HG03558 (cell line): ENCODE data around the gene ITGA1.
"Not testable (repeated sequence)": the region's sequence is repeated elsewhere in the genome, so short reads cannot be mapped to it uniquely, and the experiment has no call there.

Experiments
- ATAC-seq: cut with Tn5 transposase; IDR thresholded peaks from one replicate; pipeline ENCODE4 v1.9.1; 2021; ENCODE audit warnings: moderate number of reproducible peaks; ENCODE audit not compliant: unreplicated experiment; ENCODE audit errors: extremely low read depth

The ITGA1 gene

DNA sequence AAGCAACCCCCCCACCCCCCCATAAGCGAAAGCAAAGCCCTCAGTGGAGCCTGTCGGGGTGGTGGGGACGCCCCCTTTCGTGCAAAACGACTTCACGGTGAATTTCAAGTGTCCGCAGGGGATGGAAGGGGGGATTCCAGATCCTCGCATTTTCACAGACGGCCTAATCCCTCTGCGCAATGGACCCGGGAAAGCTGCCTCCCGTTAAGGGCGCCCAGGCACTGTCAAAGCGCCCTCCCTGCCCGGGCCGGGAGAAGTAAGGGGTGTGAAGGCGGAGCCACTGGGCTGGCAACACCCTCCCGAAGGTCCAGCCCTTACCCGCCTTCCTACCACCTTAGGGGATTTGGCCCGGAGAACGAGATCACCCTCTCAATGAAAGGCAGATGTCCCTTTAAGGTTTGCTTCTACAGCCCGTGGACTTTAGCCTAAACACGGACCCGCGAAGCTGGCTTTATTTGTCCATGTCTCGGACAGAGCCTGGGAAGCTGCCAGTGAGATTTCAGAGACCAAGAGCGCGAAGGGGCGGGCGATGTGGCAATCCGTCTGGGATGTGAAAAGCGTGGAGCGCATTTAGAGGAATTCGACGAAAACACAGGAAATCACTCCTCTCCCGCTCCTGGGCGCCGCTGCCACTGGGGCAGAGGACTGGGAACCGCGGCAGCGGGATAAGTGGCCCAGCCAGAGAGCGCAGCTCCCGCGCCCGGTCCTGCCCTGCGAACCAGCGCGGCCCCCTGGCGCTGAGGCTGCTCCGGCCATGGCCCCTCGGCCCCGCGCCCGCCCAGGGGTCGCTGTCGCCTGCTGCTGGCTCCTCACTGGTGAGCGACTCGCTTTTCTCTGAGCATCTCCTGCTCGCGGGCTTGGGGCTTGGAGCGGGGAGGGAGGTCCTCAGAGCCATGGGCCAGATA lies at the start of gene ITGA1, which contains the start of gene PELO:
ITGA1 (plus strand) TSS at position 317 of the 905 bp plus-strand sequence; CDS start at position 755, 438 bp downstream.
PELO (plus strand) TSS at position 317 of the 905 bp plus-strand sequence. CDS start 12,479 bp downstream, outside the sequence.
- no peak for ATAC-seq

DNA sequence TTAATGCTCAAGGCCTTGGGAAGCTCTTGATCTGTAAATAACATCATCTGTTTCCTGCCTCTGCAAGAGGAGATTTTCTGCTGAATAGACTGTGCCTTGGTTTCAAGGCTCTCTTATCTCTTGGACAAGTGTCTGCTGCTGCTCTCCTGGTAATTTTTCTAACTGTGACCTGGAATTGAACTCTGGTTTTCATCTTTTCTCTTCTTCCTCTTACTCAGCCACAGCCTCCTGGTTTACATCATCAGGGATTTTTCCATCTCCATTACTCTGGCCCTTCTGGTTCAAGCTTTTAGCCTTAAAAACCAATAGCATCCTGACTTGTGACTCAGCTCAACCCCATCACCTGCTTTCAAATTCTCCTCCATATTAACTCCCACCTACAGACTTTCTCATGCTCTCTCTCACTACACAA lies 49.6 kb upstream of the ITGA1 start:
- peak; percentile 72 for ATAC-seq

DNA sequence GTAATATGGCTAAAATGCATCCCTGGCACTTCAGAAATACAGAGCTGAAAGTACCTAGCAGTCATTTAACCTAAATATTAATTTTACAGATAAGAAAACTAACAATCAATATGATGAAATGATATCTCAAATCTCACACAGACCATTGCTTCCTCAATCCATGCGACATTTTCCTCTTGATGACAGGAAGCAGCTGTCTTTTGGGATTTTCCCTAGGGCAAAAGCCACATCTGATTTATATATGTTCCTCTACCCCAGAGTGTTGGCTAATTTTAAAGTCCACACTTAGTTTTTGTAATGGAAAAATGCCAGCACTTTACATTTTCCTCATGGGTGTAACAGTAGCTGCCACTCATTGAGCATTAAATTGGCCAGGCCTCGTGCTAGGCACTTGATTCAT lies 47.7 kb upstream of the ITGA1 start:
- no peak for ATAC-seq

DNA sequence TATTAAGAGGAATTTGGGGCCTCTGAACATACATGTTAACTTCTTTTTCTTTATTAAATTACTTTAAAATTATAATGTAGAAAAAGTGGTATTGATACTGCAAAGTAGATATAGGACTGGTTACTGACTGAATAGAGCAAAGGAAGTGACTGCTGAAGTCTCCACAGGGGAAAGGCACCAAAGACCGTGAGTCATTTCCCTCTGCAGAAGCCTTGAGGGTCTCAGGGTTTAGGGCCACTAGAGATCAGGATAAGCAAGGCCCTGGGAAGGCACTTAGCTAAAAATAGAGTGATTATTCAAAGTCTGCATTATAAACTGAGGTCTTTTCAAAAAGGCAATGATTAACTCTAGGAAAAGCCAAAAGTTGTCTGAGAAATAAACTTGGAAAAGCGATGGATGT lies 44.7 kb upstream of the ITGA1 start:
- no peak for ATAC-seq

DNA sequence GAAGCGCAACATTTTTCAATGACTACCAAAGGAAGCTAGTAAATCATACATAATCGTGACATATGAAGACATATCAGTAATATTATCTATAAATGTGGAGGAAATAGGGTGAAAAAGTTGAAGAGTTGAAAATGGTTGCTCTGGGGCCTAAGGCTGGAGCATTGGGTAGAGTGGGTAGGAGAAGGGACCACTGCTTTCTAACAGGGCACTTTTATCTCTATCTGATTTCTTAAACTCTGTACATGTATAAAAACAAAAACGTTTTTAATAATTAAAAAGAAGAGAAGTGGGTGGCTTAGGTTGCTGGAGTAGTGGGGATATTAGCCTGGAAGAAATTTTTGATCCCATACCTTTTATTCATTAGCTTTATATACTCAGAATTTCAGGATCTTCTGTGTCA lies 44.2 kb upstream of the ITGA1 start:
- ATAC-seq = no peak

DNA sequence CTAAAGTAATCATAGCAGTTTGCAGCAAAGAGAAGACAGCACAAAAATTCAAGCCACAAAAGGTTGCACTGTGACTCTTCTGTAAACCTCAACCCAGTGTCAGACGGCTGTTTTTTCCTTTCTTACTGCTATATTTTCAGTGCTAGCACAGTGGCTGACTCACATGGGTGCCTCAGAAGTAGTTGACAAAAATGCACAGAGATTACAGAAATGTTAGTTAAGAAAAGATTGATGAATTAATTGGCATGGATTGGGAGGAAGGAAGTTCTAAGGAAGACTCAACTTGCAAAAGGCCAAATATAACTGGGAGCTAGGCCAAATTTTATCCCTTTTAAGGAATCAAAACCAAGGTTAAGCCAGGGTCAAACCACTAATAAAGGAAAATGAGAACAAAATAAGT lies 43.7 kb upstream of the ITGA1 start:
- ATAC-seq = peak; percentile 43

DNA sequence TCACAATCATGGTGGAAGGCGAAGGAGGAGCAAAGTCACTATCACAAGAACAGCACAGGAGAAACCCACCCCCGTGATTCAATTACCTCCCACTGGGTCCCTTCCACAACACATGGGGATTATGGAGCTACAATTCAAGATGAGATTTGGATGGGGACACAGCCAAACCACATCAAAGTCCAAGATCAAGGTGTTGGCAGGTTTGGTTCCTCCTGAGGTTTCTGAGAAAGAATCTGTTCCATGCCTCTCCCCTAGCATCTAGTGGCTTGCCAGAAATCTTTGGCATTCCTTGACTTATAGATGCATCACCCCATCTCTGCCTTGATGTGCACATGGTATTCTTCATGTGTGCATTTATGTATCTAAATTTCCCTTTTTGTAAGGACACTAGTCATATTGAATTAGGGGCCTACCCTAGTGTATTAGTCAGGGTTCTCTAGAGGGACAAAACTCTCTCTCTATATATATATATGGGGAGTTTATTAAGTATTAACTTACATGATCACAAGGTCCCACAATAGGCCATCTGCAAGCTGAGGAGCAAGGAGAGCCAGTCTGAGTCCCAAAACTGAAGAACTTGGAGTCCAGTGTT lies 42.8 kb upstream of the ITGA1 start:
- ATAC-seq = not testable (repeated sequence)

DNA sequence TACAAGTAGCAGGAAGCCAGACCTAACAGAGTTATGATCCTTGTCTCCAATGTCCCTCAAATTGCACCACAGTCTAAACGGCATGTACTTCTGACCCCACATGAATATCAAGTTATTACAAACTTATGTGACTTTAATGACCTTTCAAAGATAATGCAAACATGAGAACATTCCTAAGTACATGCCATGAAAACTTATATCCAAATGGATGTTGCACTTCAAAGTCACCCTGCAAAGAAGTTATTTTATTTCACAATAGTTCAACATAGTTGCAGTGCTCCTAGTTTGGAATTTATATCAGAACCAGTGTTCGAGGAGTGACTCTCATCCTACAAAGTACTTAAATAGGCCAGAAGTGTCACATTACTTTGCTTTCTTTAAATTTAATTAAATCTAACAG lies 41.2 kb upstream of the ITGA1 start:
- no peak for ATAC-seq

DNA sequence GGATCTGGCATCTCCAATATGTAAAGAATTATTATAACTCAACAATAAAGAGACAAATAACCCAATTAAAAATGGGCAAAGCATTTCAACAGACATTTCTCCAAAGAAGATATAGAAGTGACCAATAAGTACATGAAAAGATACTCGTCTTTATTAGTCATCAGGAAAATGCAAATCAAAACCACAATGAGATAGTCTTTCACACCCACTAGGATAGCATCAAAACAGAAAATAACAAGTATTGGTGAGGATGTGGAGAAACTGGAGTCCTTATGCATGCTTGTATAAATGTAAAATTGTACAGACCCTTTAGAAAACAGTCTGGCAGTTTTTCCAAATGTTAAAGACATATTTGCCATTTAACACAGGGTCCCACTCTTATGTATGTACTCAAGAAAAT lies 39.1 kb upstream of the ITGA1 start:
- no peak for ATAC-seq

DNA sequence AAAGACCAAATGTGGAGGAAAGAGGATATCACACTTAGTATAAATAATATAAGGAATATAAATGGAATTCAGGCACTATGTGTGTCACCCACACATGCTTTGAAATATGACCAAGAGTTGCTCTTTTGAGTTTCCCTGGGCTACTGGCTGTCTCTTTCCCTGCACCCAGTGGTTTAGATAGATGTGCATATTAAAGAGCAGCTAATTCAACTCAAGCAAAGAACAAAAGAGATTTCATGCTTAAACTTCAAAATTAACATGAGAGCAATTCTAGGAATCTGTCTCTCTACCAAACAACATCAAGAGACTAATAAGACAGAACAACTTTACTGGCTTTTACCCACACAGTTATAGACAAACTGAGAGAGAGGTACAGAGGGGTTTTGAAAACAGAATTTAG lies 38.0 kb upstream of the ITGA1 start:
- no peak for ATAC-seq

DNA sequence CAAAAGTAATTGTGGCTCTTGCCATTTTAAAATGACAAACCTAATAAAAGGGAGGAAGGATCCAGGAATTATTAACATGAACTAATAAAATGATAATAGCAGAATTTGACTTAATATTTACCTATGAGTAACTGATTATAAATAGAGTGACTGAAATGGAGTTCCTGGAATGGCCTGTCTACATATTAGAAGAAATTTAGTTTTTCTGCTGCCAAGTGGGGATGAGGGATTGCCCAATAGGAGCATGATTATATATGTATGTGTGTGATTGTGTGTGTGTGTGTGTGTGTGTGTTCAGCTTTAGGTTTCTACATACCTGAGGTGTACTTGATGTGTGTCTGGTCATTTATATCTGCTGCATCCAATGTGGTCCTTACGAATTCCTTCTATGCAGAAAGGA lies 36.6 kb upstream of the ITGA1 start:
- ATAC-seq = no peak

DNA sequence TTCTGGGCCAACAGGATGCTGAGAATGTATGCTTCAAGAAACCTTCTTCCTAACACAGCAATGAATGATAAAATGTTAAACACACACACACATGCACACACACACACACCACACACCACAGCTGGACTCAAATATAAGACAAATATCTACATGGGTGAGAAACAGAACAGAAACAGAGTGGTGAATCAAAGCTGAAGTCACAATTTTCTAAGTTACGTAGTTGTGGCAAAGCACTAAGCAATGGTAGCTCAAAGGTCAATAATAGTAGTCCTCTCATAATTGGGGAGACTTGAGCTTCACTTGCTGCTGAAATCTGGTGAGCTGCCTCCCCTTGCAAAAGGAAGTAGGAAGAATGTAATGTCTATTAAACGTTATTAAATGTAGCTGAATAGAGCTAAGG lies 33.7 kb upstream of the ITGA1 start:
- no peak for ATAC-seq

DNA sequence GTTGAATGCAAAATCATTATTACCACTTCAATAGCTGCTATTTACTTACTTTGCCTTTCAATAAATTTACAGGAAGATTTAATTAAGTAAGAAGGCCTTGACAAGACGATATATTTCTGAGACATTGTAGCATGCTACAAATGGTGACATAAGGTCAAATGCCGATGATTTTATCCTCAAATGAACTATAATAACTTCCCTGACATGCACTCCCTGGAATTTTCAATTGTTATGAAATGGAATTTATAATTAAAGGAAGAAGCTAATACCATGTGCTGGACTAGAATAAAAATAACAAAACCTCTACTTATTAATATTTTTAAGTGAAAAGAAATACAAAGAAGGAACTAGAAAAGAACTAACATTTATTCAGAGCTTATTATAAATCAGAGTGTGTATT lies 30.2 kb upstream of the ITGA1 start:
- ATAC-seq = no peak

DNA sequence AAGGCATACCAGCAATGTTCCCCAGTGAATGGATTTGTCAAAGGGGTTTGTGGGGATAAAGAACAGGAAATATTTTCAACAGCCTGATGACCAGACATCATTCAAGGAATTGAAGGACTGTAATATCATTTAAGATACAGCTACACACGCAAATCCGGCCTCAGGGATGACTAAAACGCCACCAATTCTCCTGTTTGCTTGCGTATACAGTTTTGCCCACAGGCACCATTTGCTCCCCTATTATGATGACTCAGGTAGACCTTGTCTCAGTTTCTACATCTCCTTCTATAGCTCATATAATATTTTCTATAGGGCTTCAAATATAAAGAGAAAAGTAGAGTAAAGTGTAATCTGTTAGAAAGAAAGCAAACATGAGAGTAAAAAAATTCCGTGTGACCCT lies 29.7 kb upstream of the ITGA1 start:
- ATAC-seq = no peak

DNA sequence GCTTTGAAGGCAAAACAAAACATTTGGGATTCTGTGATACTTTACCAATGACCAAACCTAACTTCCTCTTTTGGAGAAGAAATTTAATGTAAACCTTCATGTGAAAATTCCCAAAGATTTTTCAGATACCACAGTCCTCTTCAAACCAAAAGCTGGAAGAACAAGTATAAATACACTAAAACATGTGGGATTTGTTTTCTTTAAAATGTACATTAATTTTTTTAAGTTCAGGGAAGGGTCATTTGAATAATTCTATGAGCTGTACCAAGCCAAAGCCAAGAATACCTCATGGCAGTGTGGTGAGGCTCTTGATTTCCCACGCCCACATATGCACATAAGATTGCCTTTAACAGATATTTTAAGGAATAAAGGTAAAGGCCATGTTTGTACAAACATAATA lies 28.4 kb upstream of the ITGA1 start:
- no peak for ATAC-seq

DNA sequence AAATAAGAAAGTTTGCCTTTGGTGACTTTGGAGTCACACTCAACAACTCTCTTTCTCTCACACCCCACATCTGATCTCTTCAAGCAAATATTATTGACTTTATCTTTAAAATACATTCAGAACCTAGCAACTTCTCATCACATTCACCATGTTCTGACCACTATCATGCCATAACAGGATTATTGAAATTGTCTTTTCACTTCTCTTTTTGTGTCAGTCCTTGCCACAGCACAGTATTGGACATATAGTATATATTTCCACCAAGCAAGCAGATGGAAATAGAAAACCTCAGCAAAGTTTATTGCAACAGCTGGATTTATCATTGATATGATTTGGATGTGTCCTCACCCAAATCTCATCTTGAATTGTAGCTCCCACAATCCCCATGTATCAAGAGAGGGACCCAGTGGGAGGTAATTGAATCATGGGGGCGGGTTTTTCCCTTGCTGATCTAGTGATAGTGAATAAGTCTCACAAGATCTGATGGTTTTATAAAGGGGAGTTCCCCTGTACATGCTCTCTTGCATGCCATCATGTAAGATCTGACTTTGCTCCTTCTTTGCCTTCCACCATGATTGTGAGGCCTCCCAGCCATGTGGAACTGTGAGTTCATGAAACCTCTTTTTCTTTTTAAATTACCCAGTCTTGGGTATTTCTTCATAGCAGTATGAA lies 26.9 kb upstream of the ITGA1 start:
- no peak for ATAC-seq

DNA sequence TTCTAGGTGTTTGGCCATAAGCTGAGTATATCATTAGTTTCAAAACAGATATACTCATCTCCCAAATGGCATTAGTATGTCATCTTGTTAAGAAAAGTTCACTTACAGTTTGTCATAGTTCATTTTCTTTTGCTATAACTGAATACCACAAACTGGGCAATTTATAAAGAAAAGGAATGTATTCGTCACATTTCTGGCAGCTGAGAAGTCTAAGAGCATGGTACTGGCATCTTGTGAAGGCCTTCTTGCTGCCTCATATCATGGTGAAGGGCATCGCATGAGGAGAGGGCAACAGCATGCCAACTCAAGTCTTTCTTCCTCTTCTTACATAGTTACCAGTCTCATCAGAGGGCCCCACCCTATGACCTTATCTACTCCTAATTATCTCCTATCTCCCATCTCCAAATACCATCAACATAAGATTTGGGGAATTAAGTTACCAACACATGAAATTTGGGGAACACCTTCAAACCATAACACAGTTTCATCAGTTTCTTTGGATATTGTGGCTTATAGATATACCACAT lies 20.4 kb upstream of the ITGA1 start:
- ATAC-seq = no peak

DNA sequence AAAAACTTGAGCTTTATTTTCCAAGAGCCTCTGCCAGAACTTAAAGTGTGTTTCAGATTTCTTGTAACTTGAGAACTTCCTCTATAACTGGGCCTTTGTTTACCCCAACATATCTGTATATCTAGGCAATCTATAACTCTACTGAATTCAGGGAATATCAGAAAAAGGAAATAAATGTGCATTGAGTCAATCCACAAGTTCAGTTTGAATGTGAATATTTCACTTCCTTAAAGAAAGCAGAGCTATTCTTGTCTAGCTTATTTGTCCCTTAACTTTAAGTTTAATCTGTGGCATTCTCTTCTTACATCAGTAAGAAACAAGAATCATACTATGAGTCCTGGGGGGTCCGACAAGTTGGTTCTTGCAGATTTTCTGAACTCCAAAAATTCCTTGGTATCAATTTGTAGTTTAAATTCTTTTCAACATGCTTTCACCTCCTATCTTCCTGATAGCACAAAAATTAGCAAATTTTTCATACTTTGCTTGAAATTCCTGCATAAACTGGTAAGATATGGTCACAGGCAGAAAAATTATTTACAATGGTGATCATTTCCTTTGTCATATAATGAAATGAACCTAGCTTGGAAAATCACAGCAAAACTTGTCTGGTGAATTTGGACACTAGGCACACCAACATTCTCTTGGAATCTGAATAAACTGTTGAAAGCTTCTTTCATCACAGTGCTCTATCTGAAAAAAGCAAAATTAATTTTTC lies 19.8 kb upstream of the ITGA1 start:
- ATAC-seq = peak; percentile 37

DNA sequence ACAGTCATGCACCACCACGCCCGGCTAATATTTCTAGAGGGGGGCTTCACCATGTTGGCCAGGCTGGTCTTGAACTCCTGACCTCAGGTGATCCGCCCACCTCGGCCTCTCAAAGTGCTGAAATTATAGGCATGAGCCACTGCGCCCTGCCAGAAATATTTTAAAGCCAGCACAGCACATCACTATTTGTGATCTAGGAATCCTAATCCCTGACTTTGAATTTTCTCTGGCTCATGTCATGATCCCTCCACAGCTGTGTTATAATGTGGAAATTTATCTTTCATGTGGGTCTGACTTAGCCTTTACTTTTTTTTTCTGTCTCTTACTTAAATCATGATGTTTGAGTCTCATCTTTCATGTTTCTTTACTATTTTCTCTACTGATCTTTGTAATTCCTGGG lies 18.7 kb upstream of the ITGA1 start:
- ATAC-seq = no peak

DNA sequence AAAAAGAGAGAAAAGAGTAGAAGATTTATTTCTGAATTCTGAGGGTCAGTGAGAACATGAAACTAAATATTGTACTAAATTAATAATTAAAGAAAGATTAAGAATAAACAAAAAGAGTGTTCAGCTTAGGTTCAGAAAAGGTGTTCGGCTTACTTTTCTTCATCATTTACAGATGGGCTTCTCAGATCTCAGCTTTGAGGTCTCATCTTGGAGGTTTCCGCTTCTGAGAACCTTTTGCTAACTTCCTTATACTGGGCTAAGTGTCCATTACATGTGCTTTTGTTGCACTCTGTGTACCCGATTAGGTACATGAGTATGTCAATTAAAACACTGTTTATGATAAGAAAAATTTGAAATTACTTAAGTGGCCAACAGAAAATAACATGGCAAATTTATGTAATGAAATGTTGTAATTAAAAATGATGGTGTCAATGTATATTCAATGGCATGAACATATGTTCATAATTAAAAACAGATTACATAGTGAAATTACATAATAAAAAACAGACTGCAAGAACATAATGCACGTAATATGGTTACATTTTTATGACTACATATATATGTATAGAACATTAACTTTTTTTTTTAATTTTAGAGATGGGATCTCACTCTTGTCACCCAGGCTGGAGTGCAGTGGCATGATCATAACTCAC lies 17.3 kb upstream of the ITGA1 start:
- no peak for ATAC-seq
